Right lung (tissue), 5 donors: ENCODE results near the gene ARHGAP9. TPM values are rescaled to one million over a fixed set of nuclear protein-coding genes. Genes with fewer than 3 reads are reported as not detected.
"Not testable (repeated sequence)": the region's sequence is repeated elsewhere in the genome, so short reads cannot be mapped to it uniquely, and the experiment has no call there.

ENCODE experiments used
- DNase-seq, 2 donors: peaks; one replicate each; pipeline ENCODE4 v3.0.0-alpha.2; 2013
- polyA plus RNA-seq, 5 donors: library from polyadenylated mRNA; unstranded; fragments of 120-200 nt; gene quantifications; one replicate each; pipeline versions ENCODE4 v1.2.1 to v1.2.3, GENCODE V29; 2013; ENCODE audit warnings: inconsistent platforms in 1 of 5, low replicate concordance in 1 of 5; ENCODE audit not compliant: insufficient read length in 5 of 5, insufficient read depth in 1 of 5

The ARHGAP9 gene
- polyA plus RNA-seq, 5 donors = 4.4 to 5.4 (median 5.2) TPM

- peak in 1 of 2 donors; percentile 22 for DNase-seq
Measured at GRCh38 chr12:57459750-57460467, 19.8 kb downstream of the ARHGAP9 start, which contains the start of gene GLI1. TSS of gene GLI1 (plus strand) at chr12:57459785. CDS start at chr12:57463692, 3,907 bp downstream.

DNA sequence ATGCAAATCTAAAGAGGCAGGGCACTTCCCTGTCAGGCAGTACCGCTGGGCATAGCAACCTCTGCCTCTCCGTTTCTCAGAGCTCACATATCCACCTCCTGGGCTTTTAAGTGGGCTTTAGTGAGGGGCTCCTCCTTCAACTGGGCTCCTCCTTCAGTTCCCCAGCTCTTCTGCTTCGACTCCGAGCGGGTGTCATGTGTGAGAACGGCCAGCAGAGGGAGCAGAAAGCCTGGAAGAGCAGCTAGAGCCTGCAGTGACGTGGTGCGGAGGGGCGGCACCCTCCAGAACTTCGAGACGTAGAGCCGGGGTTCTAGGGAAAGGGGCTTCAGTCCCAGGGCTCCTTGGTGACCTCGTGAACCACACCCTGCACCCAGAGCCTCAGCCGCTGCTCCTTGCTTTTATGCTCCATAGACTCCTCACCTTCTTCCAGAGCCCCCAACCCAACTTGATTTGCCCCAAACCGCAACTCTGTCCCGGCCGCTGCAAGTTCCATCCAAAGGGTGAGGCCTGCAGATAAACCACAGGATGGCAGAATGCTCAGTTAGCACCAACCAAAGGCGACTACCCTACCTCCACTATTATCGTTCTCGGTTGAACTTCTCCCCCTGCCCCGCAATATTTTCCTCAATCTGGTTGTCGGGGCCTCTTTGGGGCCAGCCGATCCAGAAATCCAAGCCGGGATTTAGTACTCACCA is 20.5 kb downstream of the ARHGAP9 start:
- DNase-seq = peak; percentile 93 to 96

DNA sequence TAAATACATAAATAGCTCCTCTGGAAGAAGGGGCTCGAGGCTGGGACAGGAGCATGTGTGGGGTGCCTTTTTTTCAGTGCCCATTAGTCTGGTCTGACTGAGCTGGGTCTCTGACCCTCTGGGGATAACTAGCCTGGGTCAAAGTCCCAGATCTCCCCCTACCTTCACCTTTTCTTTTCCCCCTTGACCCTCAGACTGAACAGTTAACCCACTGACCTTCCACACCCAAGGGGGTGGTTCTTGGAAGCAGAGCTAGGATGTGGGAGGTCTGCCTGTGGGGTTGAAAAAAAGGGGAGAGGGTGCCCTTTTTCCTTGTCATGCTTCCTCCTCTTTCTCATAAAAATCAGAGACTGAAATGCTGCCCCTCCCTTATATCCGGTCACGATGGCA is 21.0 kb downstream of the ARHGAP9 start:
- DNase-seq = no peak

GRCh38 chr12:57456737-57457490 is 22.8 kb downstream of the ARHGAP9 start:
- DNase-seq = no peak

DNA sequence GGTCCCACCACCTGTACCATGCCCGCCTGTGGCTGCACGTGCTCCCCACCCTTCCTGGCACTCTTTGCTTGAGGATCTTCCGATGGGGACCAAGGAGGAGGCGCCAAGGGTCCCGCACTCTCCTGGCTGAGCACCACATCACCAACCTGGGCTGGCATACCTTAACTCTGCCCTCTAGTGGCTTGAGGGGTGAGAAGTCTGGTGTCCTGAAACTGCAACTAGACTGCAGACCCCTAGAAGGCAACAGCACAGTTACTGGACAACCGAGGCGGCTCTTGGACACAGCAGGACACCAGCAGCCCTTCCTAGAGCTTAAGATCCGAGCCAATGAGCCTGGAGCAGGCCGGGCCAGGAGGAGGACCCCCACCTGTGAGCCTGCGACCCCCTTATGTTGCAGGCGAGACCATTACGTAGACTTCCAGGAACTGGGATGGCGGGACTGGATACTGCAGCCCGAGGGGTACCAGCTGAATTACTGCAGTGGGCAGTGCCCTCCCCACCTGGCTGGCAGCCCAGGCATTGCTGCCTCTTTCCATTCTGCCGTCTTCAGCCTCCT is 23.4 kb downstream of the ARHGAP9 start:
- DNase-seq = no peak

GRCh38 chr12:57455374-57456144 is 24.1 kb downstream of the ARHGAP9 start:
- DNase-seq = no peak

GRCh38 chr12:57454566-57455373 is 24.9 kb downstream of the ARHGAP9 start, which contains the start of gene INHBE:
TSS of gene INHBE (plus strand) at chr12:57455307. CDS start at chr12:57455537, 230 bp downstream.
- DNase-seq = no peak

DNA sequence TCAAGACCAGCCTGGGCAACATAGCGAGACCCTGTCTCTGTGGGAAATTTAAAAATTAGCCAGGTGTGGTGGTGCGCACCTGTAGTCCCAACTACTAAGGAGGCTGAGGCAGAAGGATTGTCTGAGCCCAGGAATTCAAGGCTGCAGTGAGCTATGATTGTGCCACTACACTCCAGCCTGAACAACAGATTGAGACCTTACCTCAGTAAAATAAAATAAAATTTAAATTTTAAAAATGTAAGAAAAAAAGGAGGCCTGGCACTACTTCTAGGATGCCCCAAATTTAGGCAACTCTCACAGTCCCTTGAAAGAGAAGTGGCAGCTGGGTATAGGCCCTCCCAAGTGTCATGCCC is 25.5 kb downstream of the ARHGAP9 start:
- no peak for DNase-seq

DNA sequence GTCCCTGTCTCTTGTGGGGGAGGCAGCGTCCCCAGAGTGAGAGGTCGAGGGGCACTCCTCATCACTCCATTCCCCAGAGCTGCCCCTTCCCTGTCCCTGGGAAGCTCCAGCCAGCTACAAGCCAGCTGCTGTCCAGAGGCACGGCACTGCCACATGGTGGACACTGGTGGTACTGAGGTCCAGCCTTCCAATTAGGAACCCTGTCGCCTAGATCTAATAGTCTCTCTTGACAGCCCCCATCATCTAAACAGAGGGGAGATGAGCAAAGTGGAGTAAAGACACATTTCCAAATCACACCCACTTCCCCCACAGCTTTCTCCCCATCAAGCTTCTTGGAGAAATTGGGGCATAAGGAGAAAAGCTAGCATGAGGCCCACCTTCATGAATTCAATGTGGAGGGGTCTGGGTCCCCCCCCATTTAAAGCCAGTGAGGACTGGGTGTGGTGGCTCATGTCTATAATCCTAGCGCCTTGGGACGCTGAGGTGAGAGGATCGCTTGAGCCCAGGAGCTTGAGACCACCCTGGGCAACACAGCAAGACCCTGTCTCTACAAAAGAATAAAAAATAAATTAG is 26.6 kb downstream of the ARHGAP9 start:
- DNase-seq = peak in 1 of 2 donors; percentile 69

GRCh38 chr12:57452181-57452936 is 27.3 kb downstream of the ARHGAP9 start:
- no peak for DNase-seq

GRCh38 chr12:57451233-57451778 is 28.4 kb downstream of the ARHGAP9 start:
- DNase-seq = no peak

DNA sequence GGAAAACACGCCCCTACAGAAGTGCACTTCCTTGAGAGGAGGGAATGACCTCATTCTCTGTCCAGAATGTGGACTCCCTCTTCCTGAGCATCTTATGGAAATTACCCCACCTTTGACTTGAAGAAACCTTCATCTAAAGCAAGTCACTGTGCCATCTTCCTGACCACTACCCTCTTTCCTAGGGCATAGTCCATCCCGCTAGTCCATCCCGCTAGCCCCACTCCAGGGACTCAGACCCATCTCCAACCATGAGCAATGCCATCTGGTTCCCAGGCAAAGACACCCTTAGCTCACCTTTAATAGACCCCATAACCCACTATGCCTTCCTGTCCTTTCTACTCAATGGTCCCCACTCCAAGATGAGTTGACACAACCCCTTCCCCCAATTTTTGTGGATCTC is 29.6 kb downstream of the ARHGAP9 start:
- no peak for DNase-seq

- no peak for DNase-seq
Measured at GRCh38 chr12:57449375-57449774, 30.3 kb downstream of the ARHGAP9 start.

DNA sequence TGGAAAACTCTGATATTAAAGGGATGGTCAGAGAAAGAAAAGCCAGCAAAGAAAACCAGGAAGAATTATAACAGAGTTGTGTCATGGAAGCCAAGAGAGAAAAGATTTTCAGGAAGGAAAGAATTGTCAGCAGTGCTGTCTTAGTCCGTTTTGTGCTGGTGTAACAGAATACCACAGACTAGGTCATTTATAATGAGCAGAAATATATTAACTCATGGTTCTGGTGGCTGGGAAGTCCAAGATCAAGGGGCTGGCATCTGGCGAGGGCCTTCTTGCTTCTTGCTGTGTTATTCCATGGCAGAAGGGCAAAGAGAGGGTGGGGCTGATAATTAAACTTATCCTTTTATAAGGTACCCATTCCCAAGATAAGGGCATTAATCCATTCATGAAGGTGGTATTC is 31.0 kb downstream of the ARHGAP9 start:
- no peak for DNase-seq

DNA sequence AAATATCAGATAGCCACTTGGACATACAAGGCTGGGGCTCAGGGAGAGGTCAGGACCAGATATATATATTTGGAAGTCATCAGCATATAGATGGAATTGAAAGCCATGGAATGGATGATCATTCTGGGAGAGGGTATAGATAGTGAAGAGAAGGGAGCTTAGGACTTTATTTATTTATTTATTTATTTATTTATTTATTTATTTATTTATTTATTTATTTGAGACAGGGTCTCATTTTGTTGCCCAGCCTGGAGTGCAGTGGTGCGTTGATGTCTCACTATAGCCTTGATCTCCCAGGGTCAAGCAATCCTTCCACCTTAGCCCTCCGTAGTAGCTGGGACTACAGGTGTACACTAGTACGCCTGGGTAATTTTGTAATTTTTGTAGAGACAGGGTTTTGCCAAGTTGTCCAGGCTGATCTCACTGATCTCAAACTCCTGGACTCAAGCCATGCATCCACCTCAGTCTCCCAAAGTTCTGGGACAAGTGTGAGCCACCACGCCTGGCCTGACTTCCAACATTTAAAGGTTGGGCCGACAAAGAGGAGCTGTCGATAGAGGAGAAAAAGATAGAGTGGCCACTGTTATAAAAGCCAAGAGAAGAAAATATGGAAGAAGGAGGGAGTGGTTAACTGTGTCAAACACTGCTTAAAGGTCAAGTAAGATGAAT is 33.2 kb downstream of the ARHGAP9 start:
- DNase-seq = no peak

GRCh38 chr12:57444744-57445143 is 34.9 kb downstream of the ARHGAP9 start:
- no peak for DNase-seq

DNA sequence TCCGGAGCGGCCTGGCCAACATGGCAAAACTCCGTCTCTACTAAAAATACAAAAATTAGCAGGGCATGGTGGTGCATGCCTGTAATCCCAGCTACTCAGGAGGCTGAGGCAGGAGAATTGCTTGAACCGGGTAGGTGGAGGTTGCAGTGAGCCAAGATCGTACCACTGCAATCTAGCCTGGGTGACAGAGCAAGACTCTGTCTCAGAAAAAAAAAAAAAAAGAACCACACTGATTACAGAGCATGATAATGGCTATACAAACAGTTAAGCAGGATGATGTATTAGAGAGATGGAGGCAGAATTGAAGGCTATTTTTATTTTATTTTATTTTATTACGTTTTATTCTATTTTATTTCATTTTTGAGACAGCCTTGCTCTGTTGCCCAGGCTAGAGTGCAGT is 35.3 kb downstream of the ARHGAP9 start:
- DNase-seq = not testable (repeated sequence)

DNA sequence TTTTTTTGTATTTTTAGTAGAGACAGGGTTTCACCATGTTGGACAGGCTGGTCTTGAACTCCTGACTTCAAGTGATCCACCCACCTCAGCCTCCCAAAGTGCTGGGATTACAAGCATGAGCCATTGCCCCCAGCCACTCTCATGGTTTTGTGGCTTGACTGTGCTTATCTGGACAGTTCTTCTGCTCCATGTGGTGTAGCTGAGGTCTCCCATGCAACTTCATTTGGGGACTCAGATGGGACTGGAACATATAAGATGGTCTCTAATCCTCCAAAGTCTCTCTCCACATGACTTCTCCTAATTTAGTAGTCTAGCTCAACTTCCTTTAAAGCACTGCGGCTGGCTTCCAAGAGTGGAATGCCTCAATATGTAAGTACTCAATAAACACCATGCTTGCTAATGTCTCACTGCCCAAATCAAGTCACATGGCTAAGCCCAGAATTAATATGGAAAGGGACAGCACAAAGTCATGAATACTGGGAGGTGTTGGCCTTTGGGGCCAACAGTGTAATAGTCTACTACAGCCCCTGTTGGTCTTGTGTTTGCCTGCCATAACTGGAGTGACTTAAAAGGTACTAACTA is 37.7 kb downstream of the ARHGAP9 start:
- DNase-seq = peak in 1 of 2 donors; percentile 59
